HG03280 (cell line): Measurements from ENCODE around the gene ELAVL1.
A peak's percentile ranks its signal among the peaks of the same experiment; 100 is the strongest.
"Not testable (repeated sequence)": the region's sequence is repeated elsewhere in the genome, so short reads cannot be mapped to it uniquely, and the experiment has no call there.

Source experiments
- ATAC-seq: cut with Tn5 transposase; IDR thresholded peaks from one replicate; pipeline ENCODE4 v1.9.1; 2021; ENCODE audit warnings: mild to moderate bottlenecking, moderate library complexity; ENCODE audit not compliant: unreplicated experiment

Gene ELAVL1

DNA sequence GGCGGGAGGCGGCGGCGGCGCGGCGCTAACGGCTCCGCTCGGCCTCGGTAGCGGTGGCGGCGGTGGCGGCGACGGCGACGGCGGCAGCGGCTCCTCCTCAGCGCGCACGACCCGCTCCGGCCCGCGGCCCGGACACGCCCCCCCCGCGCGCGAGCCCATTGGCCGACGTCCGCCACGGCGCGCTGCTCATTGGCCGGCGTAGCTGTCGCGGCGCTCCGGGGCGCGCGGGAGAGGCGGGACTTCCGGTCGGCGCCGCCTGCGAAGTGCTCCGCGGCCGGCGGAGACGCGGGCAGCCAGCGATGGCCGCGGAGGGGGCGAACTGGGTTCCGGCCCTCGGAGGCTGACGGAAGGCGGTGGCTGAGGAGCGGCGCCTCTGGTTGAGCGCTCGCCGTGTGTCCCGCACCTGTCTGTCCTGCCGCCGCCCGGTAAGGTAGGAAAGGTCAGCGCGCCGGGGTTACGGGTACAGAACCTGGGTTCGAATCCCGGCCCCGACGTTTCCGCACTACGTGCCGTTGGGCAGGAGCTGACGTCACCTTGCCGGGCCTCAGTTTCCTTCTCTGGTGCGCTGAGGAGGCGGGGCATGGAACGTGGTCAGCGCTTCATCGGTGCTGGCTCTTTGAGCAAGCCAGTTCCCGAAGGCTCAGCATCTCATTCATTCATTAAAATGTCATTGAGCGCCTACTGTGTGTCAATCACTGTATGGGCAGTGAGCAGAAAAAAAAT, at the start of gene ELAVL1:
Gene ELAVL1, minus strand, starts transcription at position 108 of the 723 bp plus-strand sequence. CDS start 13,826 bp downstream, outside the sequence.
- ATAC-seq = peak; percentile 85

DNA sequence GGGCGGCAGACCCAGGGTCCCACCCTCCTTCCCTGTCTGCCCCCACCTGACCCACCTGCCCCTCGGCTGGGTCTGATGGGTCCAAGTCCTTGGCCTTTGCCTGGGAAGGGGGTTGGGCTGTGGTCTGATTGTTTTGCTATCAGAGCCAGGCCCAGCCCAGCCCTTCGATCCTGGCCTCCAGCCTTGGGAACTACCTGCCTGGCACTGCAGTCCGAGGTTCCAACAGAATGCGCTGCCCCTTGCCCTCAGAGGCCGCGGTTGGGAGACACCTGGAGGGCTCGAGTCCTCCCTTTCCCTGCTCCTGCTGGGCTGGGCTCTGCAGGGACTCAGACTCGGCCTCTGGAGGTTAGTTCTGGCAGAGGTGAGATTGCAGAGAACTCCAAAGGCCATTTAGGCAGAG, 48.7 kb upstream of the ELAVL1 start:
- ATAC-seq = no peak

DNA sequence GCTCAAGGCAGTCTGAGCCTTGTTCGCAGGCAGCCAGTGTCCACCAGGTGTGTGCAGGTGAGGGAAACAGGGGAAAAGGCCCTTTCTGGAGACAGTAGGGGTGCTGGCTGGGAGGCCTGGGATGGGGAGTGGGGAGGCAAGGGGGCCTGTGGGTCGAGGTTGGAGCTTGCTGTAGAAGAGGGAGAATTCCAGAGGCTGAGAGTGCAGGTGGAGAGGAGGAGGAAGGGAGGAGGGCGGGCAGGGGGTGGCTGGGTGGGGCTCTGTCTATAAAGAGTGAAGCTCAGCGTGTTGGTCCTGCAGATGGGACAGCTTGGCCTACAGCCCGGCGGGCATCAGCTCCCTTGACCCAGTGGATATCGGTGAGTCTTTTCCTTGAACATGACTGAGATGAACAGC, 47.0 kb upstream of the ELAVL1 start, which contains the start of gene CCL25:
Gene CCL25, plus strand, starts transcription at position 297 of the 396 bp plus-strand sequence. CDS start 290 bp downstream, outside the sequence.
- ATAC-seq = no peak

DNA sequence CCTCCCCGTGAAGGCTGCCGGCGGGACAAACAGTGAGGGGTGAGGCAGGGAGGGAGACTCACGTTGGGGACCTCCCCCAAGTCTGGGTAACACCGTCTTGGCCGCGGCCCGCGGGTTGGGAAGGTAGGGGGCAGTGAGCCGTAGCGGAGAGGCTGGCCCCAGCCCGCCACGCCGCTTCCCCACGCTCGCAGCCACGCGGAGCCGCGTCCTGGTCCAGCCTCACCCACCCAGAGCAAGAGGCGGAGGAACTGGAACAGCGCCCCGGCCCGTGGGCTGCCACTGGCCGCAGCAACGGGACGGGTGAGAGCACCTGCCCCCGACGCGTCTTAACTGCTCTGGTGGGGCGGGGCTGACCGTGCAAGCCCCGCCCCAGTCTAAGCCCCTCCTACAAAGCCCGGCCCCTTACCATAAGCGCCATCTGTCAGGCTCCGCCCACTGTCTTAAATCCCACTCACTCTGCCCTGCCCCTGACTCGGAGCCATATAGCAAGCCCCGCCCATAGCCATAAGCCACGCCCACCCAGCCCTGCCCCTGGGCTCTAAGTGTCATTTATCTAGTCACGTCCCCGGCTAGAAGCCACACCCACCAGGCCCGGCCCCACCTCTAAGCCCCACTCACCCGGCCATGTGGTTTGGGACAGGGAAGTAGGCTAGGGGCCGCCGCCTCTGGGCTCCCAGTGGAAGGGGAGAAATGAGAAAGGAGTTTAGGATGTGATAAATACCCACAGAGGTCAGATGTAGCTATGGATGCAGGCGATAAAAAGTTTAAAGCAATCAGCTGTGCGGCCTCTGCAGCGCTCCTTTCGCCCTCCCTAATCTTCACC, 45.0 kb upstream of the ELAVL1 start:
- ATAC-seq = peak; percentile 78

DNA sequence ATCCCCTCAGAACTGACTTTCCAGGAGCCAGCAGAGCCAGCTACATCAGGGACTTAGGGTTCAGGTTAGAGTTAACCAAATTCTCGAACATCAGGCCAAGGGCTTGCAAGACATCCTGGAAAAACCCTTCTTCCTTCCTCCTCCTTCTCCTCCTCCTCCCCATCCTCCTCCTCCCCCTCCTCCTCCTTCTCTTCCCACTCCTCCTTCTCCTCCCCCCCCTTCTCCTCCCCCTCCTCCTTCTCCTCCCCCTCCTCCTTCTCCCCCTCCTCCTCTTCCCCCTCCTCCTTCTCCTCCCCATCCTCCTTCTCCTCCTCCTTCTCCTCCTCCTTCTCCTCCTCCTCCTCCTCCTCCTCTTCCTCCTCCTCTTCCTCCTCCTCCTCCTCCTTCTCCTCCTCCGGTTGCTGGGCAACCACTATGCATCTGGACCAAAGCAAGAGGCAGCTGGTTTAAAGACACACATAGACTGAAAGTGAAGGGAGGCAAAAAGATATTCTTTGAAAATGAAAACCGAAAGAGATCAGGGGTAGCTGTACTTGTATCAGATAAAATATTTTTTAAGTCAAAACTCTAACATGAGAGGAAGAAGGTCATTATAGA, 41.2 kb upstream of the ELAVL1 start:
- peak; percentile 33 for ATAC-seq

DNA sequence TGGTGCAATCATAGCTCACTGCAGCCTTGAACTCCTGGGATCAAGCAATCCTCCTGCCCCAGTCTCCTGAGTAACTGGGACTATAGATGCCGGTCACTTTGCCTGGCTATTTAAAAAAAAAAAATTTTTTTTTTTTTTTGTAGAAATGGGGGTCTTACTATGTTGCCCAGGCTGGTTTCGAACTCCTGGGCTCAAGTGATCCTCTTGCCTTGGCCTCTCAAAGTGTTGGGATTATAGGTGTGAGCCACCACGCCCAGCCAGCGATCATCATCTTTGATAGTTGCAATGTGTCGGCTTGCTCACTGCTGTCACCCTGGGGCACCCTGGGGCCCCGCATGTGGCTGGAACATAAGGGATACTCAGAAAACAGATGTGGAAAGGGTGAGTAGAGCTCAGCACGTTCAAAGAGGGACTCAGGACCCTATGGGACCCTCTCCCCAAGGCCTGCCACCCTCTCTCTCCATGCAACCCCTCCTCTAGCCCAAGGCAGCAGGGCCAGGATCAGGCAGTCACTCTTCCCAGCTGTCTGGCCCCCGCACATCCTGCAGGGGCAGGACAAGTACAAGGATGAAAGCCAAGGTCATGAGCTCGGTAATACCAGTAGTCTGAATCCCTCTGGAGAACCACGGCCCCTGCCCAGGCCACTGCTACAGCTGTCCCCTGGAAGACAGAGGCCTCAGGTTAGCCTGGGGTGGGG, 40.6 kb upstream of the ELAVL1 start:
- ATAC-seq = no peak

DNA sequence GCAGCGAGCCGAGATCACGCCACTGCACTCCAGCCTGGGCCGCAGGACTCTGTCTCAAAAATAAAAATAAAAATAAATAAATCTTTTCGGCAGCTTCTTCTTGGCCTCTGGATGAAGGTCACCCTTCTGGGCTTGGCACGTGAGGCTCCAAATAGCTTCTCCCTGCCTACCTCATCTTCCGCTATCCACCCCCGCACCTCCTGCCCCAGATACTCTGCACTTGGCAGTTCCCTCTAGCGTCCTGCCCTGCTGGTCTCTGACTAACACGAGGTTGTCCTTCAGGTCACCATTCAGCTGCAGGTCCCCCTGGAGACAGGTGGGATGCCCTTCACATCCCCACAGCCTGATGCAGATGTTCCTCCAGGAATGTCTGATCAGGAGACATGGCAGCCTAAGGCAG, 38.6 kb upstream of the ELAVL1 start:
- no peak for ATAC-seq

DNA sequence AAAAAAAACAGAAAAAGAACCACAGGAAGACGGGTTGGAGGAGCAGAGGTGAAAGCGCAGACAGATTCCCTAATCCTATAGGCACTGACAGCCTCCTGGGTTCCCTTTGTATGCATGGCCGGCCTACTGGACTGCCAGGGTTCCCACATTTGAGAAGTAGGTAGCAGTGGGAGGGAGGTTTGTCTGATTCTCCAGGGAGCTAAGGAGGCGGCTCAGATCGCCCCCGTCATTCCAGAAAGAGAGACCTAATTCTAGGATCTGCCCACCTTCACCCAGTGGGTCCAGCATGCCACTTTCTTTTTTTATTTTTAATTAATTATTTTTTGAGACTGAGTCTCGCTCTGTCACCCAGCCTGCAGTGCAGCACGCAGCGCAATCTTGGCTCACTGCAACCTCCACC, 37.5 kb upstream of the ELAVL1 start:
- ATAC-seq = no peak

DNA sequence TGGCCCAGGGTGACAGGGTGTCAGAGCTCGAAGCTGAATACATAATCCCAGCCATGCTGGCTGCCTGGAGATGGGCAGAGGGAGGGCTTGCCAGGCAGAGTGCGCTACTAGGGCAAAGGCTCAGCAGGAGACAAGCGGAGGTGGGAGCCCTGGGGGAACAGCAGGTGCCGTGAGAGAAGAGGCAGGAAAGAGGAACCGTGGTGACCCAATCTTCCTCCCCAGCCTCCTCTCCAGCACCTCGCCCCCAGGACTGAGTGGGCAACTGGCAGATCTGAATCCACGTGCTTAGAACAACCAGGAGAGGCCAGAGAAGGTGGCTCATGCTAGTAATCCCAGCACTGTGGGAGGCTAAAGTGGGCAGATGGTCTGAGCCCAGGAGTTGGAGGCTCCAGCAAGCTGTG, 36.1 kb upstream of the ELAVL1 start:
- ATAC-seq = no peak

DNA sequence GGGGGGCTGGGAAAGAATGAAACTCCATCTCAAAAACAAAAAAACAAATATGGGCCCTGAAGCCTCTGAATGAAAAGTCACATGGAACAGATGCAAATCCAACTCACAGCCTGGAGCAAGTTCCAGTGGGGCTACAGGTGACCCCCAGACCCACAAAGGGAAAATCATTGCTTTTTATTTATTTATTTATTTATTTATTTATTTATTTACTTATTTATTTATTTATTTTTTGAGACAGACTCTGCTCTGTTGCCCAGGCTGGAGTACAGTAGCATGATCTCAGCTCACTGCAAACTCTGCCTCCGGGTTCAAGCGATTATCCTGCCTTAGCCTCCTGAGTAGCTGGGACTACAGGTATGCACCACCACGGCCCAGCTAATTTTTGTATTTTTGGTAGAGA, 33.8 kb upstream of the ELAVL1 start:
- no peak for ATAC-seq

DNA sequence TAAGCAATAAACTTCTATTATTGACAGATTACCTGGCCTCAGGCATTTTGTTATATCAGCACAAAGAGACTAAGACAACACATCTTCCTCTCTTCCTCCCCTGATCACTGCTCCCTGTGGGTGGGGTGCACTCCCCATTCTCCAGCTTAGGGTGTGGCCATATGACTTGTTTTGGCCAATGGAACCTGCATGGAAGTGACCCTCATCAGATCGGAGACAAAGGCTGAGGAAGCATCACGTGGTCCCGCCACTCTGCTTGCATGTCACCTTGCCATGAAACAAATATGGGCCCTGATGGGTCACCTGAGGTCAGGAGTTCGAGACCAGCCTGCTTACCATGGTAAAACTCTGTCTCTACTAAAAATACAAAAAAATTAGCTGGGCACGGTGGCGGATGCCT, 33.4 kb upstream of the ELAVL1 start:
- no peak for ATAC-seq

DNA sequence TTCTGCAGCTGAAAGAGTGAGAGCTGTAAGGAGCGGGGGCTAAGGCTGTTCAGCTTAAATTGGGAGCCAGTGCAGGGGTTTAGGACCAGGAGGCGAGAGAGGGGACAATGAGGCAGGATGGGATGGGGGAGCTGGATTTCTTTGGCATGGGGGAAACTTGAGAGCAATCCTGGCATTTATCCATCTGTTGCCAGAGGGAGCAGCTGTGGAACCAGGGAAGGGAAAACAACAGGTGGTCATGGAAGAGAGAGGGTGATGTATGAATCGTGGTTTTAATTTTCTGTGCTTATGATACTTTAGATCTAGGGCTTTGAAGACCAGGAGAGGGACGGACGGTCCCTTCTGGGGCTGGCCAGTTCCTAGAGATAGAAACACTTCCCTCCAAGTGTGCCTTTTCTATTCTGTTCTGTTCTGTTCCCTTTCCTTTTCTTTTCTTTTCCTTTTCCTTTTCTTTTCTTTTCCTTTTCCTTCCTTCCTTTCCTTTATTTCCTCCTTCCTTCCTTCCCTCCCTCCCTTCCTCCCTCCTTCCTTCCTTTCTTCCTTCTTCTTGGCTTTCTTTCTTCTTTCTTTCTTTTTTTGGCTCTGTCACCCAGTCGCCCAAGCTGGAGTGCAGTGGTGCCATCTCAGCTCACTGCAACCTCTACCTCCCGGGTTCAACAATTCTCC, 31.1 kb upstream of the ELAVL1 start:
- ATAC-seq = no peak

DNA sequence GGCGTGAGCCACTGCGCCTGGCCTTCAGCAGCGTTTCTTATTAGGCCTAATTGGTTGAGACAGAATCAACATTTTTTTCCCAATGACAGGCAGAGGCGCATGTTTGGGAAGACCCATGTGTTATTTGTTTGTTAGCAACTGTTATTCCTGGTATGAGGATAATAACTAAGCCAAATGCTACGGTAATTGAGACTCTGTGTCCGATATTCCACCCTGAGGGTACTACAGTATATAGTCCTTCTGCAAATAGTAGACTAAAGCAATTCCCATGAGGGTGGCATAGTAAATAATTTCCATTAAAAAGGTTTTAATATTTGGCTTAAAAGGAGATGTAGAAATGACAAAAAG, 28.7 kb upstream of the ELAVL1 start:
- ATAC-seq = no peak

DNA sequence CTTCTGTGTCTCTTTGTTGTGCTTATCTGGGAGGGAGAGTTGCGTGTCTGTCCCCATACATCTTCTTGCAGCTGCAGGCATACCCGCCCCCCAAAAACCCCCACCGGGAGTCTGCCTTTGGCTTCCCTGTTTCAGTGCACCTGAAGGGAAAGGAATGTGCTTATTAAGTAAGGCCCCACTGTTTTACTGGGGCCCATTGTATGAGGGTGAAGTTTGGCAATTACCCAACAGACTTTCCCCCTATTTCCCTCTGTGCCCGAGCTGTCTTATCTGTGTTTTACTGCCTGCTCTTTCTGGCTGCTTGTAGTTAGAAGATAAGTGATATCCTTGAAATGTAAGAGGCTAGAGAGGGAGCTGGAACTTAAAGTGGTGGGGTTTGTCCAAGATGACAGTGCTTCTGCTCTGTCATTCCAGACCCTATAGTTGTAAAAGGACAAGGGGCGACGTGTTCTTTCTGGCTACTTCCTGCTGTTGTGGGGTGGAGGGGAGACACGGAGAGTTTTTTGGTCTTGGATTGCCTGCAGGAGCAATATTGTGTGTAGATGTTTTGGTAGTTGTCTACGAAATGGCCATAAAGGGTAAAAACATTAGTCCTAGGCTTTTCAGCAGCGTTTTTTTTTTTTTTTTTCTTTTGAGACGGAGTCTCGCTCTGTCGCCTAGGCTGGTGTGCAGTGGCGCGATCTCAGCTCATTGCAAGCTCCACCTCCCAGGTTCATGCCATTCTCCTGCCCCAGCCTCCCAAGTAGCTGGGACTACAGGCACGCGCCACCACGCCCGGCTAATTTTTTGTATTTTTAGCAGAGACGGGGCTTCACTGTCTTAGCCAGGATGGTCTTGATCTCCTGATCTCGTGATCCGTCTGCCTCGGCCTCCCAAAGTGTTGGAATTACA, 28.1 kb upstream of the ELAVL1 start:
- not testable (repeated sequence) for ATAC-seq

DNA sequence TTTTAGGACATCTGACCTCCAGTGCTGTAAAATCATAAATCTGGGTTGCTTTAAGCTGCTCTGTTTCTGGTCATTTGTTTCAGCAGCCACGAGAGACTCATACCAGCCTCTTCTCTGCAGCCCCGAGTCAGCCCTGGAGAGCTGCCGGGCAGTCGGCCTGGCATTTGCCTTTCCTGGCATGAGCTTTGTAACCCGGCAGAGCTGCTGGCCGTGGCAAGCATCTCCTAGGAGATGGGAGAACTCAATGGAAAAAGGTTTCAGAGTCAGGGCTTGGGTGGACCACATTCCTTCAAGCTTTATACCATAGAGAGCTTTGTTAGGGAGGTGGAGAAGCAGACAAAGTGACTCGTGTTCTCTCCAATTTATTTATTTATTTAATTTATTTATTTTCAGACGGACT, 25.5 kb upstream of the ELAVL1 start:
- ATAC-seq = no peak

DNA sequence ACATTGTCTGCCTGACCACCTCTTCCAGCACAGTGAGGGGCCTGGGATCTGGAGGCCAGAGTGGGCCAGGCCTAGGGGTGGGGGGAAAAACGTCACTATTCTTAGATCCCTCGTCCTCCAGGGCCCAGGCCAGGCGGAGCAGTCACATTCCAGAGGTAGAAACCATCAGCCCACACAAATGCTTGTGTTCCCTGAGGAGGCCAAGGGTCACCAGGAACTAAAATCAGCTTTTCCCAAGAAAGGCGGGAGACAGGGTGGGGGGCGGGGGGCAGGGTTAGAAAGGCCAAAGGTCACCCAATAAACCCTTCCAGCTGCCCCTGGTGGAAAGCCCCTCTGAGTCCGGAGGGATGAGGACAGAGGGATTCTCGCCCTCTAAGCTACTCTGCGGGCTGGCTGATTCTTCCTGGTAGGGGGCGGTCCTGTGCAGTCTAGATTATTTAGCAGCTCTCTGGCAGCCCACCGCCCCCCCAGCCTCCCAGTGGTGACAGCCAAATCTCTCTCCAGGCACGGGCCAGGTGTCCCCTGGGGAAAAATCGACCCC, 23.6 kb upstream of the ELAVL1 start:
- no peak for ATAC-seq

DNA sequence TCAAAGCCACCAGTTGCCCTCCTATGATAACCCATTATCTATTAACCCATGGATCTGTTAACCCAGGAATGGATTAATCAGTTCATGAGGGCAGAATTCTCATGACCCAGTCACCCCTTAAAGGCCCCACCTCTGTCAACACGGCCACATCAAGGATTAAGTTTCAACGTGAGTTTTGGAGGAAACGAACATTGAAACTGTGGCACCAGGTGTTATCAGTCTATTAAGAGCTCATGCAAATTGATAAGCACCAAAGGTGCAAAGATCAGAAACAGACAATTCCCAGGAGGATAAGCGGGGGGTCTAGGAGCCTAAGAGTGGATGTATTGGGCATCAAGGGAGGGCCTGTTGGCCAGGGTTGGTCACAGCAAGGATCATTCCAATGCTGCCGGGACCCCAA, 19.9 kb upstream of the ELAVL1 start:
- no peak for ATAC-seq

DNA sequence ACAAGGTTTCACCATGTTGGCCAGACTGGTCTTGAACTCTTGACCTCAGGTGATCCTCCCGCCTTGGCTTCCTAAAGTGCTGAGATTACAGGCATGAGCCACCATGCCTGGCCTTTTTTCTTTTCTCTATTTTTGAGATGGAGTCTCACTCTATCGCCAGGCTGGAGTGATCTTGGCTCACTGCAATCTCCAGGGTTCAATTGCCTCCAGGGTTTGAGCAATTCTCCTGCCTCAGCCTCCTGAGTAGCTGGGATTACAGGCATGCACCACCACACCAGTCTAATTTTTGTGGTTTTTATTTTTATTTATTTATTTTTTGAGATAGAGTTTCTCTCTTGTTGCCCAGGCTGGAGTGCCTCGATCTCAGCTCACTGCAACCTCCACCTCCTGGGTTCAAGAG, 18.8 kb upstream of the ELAVL1 start:
- ATAC-seq = not testable (repeated sequence)

DNA sequence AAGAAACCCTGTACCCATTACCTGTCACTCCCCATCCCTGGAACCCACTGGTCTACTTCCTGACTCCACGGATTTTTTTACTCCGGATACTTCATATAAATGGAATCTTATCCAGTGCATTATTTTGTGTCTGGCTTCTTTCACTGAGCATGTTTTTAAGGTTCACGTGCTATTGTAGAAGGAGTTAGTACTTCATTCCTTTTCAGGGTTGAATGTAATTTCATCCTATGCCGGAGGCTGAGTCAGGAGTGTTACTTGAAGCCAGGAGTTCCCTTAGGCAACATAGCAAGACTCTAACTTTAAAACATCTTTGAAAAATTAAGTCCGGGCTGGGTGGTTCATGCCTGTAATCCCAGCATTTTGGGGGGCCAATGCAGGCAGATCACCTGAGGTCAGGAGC, 17.9 kb upstream of the ELAVL1 start:
- ATAC-seq = no peak
